ENCODE results near the gene APOA5.

The APOA5 gene

GRCh38 chr11:116833816-116834534 lies 42.3 kb upstream of the APOA5 start:
- Histone ChIP-seq H3K9ac (ENCODE audit: low read depth in 1 of 2, low read length in 2 of 2) (no peak overlapping the region), H3K4me3 (ENCODE audit: low read depth in 1 of 2, low read length in 2 of 2) (no peak overlapping the region), H3K4me1 (ENCODE audit: control insufficient read depth in 1 of 2, insufficient read depth in 2 of 2, low read length in 2 of 2) (peaks cover 38 to 40% of the 10 kb centered on the region in 2 donors), H3K9me3 (ENCODE audit: control insufficient read depth in 1 of 2, low read length in 2 of 2) (no peaks in the 10 kb centered on the region), H3K27ac (ENCODE audit: low read depth, low read length) (no peak overlapping the region), H3K27me3 (ENCODE audit: control insufficient read depth in 1 of 2, insufficient read depth in 2 of 2, low read length in 2 of 2) (no peaks in the 10 kb centered on the region), H3K36me3 (ENCODE audit: control insufficient read depth in 1 of 2, insufficient read depth in 2 of 2, low read length in 2 of 2) (no peaks in the 10 kb centered on the region)

DNA sequence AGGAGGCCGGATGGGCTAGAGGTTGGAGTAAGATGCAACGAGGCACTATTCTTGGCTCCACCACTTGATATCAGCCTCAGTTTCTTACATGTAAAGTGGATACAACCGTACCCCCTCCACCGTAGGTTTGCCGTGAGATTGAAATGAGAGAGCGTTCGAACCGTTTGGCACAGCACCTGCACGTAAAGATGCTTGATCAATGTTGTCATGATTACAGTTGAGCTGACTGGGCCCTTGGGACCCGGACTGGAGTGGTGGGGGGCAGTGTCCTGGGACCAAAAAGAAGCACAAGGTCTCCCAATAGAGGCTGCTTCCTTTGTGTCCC lies 41.8 kb upstream of the APOA5 start:
- Histone ChIP-seq H3K36me3 (ENCODE audit: control insufficient read depth in 1 of 2, insufficient read depth in 2 of 2, low read length in 2 of 2) (no peaks in the 10 kb centered on the region), H3K9me3 (ENCODE audit: control insufficient read depth in 1 of 2, low read length in 2 of 2) (no peaks in the 10 kb centered on the region), H3K4me3 (ENCODE audit: low read depth in 1 of 2, low read length in 2 of 2) (no peak overlapping the region), H3K4me1 (ENCODE audit: control insufficient read depth in 1 of 2, insufficient read depth in 2 of 2, low read length in 2 of 2) (peaks cover 42 to 45% of the 10 kb centered on the region in 2 donors), H3K9ac (ENCODE audit: low read depth in 1 of 2, low read length in 2 of 2) (no peak overlapping the region), H3K27me3 (ENCODE audit: control insufficient read depth in 1 of 2, insufficient read depth in 2 of 2, low read length in 2 of 2) (no peaks in the 10 kb centered on the region), H3K27ac (ENCODE audit: low read depth, low read length) (no peak overlapping the region)

DNA sequence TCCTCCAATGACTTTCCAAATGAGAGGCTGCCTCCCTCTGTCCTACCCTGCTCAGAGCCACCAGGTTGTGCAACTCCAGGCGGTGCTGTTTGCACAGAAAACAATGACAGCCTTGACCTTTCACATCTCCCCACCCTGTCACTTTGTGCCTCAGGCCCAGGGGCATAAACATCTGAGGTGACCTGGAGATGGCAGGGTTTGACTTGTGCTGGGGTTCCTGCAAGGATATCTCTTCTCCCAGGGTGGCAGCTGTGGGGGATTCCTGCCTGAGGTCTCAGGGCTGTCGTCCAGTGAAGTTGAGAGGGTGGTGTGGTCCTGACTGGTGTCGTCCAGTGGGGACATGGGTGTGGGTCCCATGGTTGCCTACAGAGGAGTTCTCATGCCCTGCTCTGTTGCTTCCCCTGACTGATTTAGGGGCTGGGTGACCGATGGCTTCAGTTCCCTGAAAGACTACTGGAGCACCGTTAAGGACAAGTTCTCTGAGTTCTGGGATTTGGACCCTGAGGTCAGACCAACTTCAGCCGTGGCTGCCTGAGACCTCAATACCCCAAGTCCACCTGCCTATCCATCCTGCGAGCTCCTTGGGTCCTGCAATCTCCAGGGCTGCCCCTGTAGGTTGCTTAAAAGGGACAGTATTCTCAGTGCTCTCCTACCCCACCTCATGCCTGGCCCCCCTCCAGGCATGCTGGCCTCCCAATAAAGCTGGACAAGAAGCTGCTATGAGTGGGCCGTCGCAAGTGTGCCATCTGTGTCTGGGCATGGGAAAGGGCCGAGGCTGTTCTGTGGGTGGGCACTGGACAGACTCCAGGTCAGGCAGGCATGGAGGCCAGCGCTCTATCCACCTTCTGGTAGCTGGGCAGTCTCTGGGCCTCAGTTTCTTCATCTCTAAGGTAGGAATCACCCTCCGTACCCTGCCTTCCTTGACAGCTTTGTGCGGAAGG lies 40.9 kb upstream of the APOA5 start:
- H3K27ac ChIP-seq (ENCODE audit: low read depth, low read length), result no peak overlapping the region

DNA sequence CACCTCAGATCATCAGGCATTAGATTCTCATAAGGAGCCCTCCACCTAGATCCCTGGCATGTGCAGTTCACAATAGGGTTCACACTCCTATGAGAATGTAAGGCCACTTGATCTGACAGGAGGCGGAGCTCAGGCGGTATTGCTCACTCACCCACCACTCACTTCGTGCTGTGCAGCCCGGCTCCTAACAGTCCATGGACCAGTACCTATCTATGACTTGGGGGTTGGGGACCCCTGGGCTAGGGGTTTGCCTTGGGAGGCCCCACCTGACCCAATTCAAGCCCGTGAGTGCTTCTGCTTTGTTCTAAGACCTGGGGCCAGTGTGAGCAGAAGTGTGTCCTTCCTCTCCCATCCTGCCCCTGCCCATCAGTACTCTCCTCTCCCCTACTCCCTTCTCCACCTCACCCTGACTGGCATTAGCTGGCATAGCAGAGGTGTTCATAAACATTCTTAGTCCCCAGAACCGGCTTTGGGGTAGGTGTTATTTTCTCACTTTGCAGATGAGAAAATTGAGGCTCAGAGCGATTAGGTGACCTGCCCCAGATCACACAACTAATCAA lies 40.2 kb upstream of the APOA5 start:
- H3K9ac ChIP-seq (ENCODE audit: low read depth in 1 of 2, low read length in 2 of 2), result no peak overlapping the region
- no peaks in the 10 kb centered on the region for H3K36me3 ChIP-seq (ENCODE audit: control insufficient read depth in 1 of 2, insufficient read depth in 2 of 2, low read length in 2 of 2)
- no peak overlapping the region for H3K4me3 ChIP-seq (ENCODE audit: low read depth in 1 of 2, low read length in 2 of 2)
- no peak overlapping the region for H3K27ac ChIP-seq (ENCODE audit: low read depth, low read length)
- H3K27me3 ChIP-seq (ENCODE audit: control insufficient read depth in 1 of 2, insufficient read depth in 2 of 2, low read length in 2 of 2), result no peaks in the 10 kb centered on the region
- H3K4me1 ChIP-seq (ENCODE audit: control insufficient read depth in 1 of 2, insufficient read depth in 2 of 2, low read length in 2 of 2), result peaks cover 45 to 52% of the 10 kb centered on the region in 2 donors
- no peaks in the 10 kb centered on the region for H3K9me3 ChIP-seq (ENCODE audit: control insufficient read depth in 1 of 2, low read length in 2 of 2)

More for the DNA sequence above, 40.9 kb upstream of the APOA5 start:
- Histone ChIP-seq H3K4me3 (ENCODE audit: low read depth in 1 of 2, low read length in 2 of 2) (no peak overlapping the region), H3K4me1 (ENCODE audit: control insufficient read depth in 1 of 2, insufficient read depth in 2 of 2, low read length in 2 of 2) (peaks cover 44 to 50% of the 10 kb centered on the region in 2 donors), H3K27me3 (ENCODE audit: control insufficient read depth in 1 of 2, insufficient read depth in 2 of 2, low read length in 2 of 2) (no peaks in the 10 kb centered on the region), H3K9ac (ENCODE audit: low read depth in 1 of 2, low read length in 2 of 2) (no peak overlapping the region), H3K9me3 (ENCODE audit: control insufficient read depth in 1 of 2, low read length in 2 of 2) (no peaks in the 10 kb centered on the region), H3K36me3 (ENCODE audit: control insufficient read depth in 1 of 2, insufficient read depth in 2 of 2, low read length in 2 of 2) (no peaks in the 10 kb centered on the region)

DNA sequence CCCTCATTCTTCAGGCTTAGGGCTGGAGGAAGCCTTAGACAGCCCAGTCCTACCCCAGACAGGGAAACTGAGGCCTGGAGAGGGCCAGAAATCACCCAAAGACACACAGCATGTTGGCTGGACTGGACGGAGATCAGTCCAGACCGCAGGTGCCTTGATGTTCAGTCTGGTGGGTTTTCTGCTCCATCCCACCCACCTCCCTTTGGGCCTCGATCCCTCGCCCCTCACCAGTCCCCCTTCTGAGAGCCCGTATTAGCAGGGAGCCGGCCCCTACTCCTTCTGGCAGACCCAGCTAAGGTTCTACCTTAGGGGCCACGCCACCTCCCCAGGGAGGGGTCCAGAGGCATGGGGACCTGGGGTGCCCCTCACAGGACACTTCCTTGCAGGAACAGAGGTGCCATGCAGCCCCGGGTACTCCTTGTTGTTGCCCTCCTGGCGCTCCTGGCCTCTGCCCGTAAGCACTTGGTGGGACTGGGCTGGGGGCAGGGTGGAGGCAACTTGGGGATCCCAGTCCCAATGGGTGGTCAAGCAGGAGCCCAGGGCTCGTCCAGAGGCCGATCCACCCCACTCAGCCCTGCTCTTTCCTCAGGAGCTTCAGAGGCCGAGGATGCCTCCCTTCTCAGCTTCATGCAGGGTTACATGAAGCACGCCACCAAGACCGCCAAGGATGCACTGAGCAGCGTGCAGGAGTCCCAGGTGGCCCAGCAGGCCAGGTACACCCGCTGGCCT lies 38.7 kb upstream of the APOA5 start:
- H3K9me3 ChIP-seq (ENCODE audit: control insufficient read depth in 1 of 2, low read length in 2 of 2), result no peaks in the 10 kb centered on the region
- H3K4me1 ChIP-seq (ENCODE audit: control insufficient read depth in 1 of 2, insufficient read depth in 2 of 2, low read length in 2 of 2), result peaks cover 48 to 54% of the 10 kb centered on the region in 2 donors
- H3K36me3 ChIP-seq (ENCODE audit: control insufficient read depth in 1 of 2, insufficient read depth in 2 of 2, low read length in 2 of 2), result no peaks in the 10 kb centered on the region
- H3K9ac ChIP-seq (ENCODE audit: low read depth in 1 of 2, low read length in 2 of 2), result no peak overlapping the region
- no peak overlapping the region for H3K4me3 ChIP-seq (ENCODE audit: low read depth in 1 of 2, low read length in 2 of 2)
- no peaks in the 10 kb centered on the region for H3K27me3 ChIP-seq (ENCODE audit: control insufficient read depth in 1 of 2, insufficient read depth in 2 of 2, low read length in 2 of 2)
- H3K27ac ChIP-seq (ENCODE audit: low read depth, low read length), result no peak overlapping the region

DNA sequence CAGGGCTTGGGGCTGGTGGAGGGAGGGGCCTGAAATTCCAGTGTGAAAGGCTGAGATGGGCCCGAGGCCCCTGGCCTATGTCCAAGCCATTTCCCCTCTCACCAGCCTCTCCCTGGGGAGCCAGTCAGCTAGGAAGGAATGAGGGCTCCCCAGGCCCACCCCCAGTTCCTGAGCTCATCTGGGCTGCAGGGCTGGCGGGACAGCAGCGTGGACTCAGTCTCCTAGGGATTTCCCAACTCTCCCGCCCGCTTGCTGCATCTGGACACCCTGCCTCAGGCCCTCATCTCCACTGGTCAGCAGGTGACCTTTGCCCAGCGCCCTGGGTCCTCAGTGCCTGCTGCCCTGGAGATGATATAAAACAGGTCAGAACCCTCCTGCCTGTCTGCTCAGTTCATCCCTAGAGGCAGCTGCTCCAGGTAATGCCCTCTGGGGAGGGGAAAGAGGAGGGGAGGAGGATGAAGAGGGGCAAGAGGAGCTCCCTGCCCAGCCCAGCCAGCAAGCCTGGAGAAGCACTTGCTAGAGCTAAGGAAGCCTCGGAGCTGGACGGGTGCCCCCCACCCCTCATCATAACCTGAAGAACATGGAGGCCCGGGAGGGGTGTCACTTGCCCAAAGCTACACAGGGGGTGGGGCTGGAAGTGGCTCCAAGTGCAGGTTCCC lies 38.0 kb upstream of the APOA5 start, which contains the start of gene APOC3:
Gene APOC3, plus strand, starts transcription at position 383 of the 659 bp plus-strand sequence. CDS start 676 bp downstream, outside the sequence.
- Histone ChIP-seq H3K4me1 (ENCODE audit: control insufficient read depth in 1 of 2, insufficient read depth in 2 of 2, low read length in 2 of 2) (peaks cover 48 to 54% of the 10 kb centered on the region in 2 donors), H3K27ac (ENCODE audit: low read depth, low read length) (peak within 1 kb of the TSS; percentile 49)

GRCh38 chr11:116828632-116829524 lies 37.2 kb upstream of the APOA5 start:
- Histone ChIP-seq H3K36me3 (ENCODE audit: control insufficient read depth in 1 of 2, insufficient read depth in 2 of 2, low read length in 2 of 2) (no peaks in the 10 kb centered on the region), H3K4me3 (ENCODE audit: low read depth in 1 of 2, low read length in 2 of 2) (peak overlapping the region; percentile 21 to 42), H3K9ac (ENCODE audit: low read depth in 1 of 2, low read length in 2 of 2) (peak overlapping the region; percentile 32 to 42), H3K27ac (ENCODE audit: low read depth, low read length) (peak overlapping the region; percentile 49), H3K27me3 (ENCODE audit: control insufficient read depth in 1 of 2, insufficient read depth in 2 of 2, low read length in 2 of 2) (no peaks in the 10 kb centered on the region), H3K9me3 (ENCODE audit: control insufficient read depth in 1 of 2, low read length in 2 of 2) (no peaks in the 10 kb centered on the region), H3K4me1 (ENCODE audit: control insufficient read depth in 1 of 2, insufficient read depth in 2 of 2, low read length in 2 of 2) (peaks cover 48 to 54% of the 10 kb centered on the region in 2 donors)

More for the DNA sequence above, 38.0 kb upstream of the APOA5 start, which contains the start of gene APOC3:
- Histone ChIP-seq H3K9ac (ENCODE audit: low read depth in 1 of 2, low read length in 2 of 2) (peak within 1 kb of the TSS; percentile 32 to 42), H3K36me3 (ENCODE audit: control insufficient read depth in 1 of 2, insufficient read depth in 2 of 2, low read length in 2 of 2) (no peaks in the 10 kb centered on the region), H3K9me3 (ENCODE audit: control insufficient read depth in 1 of 2, low read length in 2 of 2) (no peaks in the 10 kb centered on the region), H3K4me3 (ENCODE audit: low read depth in 1 of 2, low read length in 2 of 2) (peak within 1 kb of the TSS; percentile 21 to 42), H3K27me3 (ENCODE audit: control insufficient read depth in 1 of 2, insufficient read depth in 2 of 2, low read length in 2 of 2) (no peaks in the 10 kb centered on the region)

DNA sequence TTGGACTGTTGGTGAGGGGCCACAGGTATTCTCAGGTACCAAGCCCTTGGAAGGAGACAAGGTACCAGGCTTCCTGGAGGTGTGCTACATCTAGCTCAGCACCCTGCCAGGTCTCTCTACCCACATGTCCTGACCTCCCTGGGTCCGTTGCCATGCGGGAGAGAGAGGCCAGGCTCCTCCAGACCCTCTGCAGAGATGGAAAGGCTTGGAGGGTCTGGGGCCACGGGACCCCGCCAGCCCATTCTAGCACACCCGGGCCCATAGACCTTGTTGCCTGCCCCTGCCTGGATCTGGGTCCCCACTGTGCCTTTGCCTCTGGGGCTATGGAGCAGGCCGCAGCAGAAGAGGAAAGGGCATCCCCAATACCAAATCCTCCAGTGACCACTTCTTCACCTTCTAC lies 35.8 kb upstream of the APOA5 start:
- no peaks in the 10 kb centered on the region for H3K9me3 ChIP-seq (ENCODE audit: control insufficient read depth in 1 of 2, low read length in 2 of 2)
- peaks cover 47 to 56% of the 10 kb centered on the region in 2 donors for H3K4me1 ChIP-seq (ENCODE audit: control insufficient read depth in 1 of 2, insufficient read depth in 2 of 2, low read length in 2 of 2)
- no peak overlapping the region for H3K9ac ChIP-seq (ENCODE audit: low read depth in 1 of 2, low read length in 2 of 2)
- no peak overlapping the region for H3K4me3 ChIP-seq (ENCODE audit: low read depth in 1 of 2, low read length in 2 of 2)
- no peaks in the 10 kb centered on the region for H3K27me3 ChIP-seq (ENCODE audit: control insufficient read depth in 1 of 2, insufficient read depth in 2 of 2, low read length in 2 of 2)
- no peaks in the 10 kb centered on the region for H3K36me3 ChIP-seq (ENCODE audit: control insufficient read depth in 1 of 2, insufficient read depth in 2 of 2, low read length in 2 of 2)
- peak overlapping the region; percentile 25 for H3K27ac ChIP-seq (ENCODE audit: low read depth, low read length)

Measured in duodenal mucosa (tissue), 2 donors.